ENCODE measurements around the gene ZNF514.

DNA sequence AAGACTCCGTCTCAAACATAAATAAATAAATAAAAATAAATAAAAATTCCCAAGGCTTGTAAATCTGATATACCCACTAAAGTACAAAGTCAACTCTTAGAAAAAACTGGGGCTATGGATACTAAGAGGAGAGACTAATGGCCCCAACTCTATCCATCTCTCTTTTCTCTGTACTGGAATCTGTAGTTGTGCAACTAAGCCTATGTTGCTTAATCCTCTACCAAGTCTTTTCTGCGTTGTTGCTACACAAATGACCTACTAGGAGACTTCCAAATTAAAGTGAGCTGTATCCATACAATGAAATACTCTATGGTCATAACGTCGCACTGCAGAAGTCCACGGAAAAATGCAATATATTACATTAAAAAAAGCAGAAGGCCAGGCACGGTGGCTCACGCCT, 46.2 kb downstream of the ZNF514 start:
- no peak for TF ChIP-seq EZH2 (IDR thresholded peaks at IDR 0.05; ENCODE audit: low read length)
- TF ChIP-seq, protein P1, sequence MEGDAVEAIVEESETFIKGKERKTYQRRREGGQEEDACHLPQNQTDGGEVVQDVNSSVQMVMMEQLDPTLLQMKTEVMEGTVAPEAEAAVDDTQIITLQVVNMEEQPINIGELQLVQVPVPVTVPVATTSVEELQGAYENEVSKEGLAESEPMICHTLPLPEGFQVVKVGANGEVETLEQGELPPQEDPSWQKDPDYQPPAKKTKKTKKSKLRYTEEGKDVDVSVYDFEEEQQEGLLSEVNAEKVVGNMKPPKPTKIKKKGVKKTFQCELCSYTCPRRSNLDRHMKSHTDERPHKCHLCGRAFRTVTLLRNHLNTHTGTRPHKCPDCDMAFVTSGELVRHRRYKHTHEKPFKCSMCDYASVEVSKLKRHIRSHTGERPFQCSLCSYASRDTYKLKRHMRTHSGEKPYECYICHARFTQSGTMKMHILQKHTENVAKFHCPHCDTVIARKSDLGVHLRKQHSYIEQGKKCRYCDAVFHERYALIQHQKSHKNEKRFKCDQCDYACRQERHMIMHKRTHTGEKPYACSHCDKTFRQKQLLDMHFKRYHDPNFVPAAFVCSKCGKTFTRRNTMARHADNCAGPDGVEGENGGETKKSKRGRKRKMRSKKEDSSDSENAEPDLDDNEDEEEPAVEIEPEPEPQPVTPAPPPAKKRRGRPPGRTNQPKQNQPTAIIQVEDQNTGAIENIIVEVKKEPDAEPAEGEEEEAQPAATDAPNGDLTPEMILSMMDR (optimal IDR thresholded peaks at IDR 0.05 in 1 of 3, IDR thresholded peaks at IDR 0.05 in 1 of 3, conservative IDR thresholded peaks at IDR 0.05 in 1 of 3; ENCODE audit: extremely low read depth in 1 of 3, insufficient read depth in 2 of 3, low read length in 3 of 3) = no peak

Measured in keratinocyte (primary cell).